ENCODE data around the gene RRP12. TPM values are rescaled to one million over a fixed set of nuclear protein-coding genes. Genes with fewer than 3 reads are reported as not detected.

The RRP12 gene
- total and polyA plus RNA-seq, 2 experiments from 2014 or later: 14.9 to 16.2 TPM

DNA sequence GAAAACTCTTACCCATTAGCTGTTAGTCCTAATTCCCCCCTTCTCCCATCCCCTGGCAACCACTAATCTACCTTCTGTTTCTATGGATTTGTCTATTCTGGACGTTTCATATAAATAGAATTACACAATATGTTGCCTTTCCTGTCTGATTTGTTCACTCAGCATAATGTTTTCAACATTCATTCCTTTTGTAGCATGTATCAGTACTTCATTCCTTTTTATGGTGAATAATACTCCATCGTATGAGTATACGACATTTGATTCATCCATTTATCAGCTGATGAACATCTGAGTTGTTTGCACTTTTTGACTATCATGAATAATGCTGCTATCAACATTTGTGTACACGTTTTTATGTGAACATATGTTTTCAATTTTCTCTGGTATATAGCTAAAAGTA, 86.5 kb downstream of the RRP12 start:
- Histone ChIP-seq H3K27me3 (no peaks in the 10 kb centered on the region), H3K4me3 (no peak overlapping the region), H3K27ac (no peak overlapping the region), H3K4me1 (ENCODE audit: low read depth) (no peaks in the 10 kb centered on the region), H3K36me3 (no peaks in the 10 kb centered on the region), H3K9me3 (ENCODE audit: low read depth) (no peaks in the 10 kb centered on the region)
- DNase-seq (ENCODE audit: low read depth in 1 of 2, low spot score in 1 of 2): no peak
- TF ChIP-seq, protein P1, sequence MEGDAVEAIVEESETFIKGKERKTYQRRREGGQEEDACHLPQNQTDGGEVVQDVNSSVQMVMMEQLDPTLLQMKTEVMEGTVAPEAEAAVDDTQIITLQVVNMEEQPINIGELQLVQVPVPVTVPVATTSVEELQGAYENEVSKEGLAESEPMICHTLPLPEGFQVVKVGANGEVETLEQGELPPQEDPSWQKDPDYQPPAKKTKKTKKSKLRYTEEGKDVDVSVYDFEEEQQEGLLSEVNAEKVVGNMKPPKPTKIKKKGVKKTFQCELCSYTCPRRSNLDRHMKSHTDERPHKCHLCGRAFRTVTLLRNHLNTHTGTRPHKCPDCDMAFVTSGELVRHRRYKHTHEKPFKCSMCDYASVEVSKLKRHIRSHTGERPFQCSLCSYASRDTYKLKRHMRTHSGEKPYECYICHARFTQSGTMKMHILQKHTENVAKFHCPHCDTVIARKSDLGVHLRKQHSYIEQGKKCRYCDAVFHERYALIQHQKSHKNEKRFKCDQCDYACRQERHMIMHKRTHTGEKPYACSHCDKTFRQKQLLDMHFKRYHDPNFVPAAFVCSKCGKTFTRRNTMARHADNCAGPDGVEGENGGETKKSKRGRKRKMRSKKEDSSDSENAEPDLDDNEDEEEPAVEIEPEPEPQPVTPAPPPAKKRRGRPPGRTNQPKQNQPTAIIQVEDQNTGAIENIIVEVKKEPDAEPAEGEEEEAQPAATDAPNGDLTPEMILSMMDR (IDR thresholded peaks at IDR 0.05; ENCODE audit: low read depth, low read length): no peak

DNA sequence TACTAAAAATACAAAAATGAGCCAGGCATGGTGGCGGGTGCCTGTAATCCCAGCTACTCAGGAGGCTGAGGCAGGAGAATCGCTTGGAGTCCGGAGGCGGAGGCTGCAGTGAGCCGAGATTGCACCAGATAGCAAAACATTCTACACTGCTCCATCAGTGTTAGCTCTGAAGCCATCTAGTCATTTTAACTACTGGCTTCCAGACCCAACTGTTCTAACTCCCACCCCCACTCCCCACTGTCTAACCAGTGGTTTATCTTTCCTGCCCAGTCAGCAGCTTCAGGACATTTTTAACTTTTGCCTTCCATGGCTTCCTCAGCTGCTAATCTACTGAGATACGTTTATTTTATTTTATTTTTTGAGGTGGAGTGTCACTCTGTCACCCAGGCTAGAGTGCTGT, 88.2 kb downstream of the RRP12 start:
- Histone ChIP-seq H3K9me3 (ENCODE audit: low read depth) (no peaks in the 10 kb centered on the region), H3K36me3 (no peaks in the 10 kb centered on the region), H3K4me1 (ENCODE audit: low read depth) (no peaks in the 10 kb centered on the region), H3K27ac (no peak overlapping the region), H3K27me3 (no peaks in the 10 kb centered on the region), H3K4me3 (no peak overlapping the region)
- no peak for DNase-seq (ENCODE audit: low read depth in 1 of 2, low spot score in 1 of 2)
- TF ChIP-seq, protein P1 (IDR thresholded peaks at IDR 0.05; ENCODE audit: low read depth, low read length): no peak

DNA sequence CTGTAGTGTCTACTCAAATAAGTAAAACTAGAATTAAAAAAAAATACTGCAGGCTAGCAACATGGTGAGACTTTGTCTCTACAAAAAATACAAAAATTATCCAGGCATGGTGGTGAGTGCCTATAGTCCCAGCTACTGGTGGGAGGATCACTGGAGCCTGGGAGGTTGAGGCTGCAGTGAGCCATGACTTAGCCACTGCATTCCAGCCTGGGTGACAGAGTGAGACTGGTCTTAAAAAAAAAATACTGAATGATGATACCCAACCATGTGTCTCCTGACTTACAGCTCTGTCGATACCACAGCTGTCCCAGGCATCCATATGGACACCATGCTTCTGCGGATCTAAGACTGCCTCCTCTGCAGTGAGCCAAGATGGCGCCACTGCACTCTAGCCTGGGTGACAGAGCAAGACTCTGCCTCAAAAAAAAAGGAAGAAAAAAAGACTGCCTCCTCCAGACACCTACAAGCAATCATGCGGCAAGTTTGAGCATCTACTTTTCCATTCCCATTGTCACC, 90.0 kb downstream of the RRP12 start:
- Histone ChIP-seq H3K4me1 (ENCODE audit: low read depth) (no peaks in the 10 kb centered on the region), H3K27ac (no peak overlapping the region)
- TF ChIP-seq, protein P1 (IDR thresholded peaks at IDR 0.05; ENCODE audit: low read depth, low read length): no peak

DNA sequence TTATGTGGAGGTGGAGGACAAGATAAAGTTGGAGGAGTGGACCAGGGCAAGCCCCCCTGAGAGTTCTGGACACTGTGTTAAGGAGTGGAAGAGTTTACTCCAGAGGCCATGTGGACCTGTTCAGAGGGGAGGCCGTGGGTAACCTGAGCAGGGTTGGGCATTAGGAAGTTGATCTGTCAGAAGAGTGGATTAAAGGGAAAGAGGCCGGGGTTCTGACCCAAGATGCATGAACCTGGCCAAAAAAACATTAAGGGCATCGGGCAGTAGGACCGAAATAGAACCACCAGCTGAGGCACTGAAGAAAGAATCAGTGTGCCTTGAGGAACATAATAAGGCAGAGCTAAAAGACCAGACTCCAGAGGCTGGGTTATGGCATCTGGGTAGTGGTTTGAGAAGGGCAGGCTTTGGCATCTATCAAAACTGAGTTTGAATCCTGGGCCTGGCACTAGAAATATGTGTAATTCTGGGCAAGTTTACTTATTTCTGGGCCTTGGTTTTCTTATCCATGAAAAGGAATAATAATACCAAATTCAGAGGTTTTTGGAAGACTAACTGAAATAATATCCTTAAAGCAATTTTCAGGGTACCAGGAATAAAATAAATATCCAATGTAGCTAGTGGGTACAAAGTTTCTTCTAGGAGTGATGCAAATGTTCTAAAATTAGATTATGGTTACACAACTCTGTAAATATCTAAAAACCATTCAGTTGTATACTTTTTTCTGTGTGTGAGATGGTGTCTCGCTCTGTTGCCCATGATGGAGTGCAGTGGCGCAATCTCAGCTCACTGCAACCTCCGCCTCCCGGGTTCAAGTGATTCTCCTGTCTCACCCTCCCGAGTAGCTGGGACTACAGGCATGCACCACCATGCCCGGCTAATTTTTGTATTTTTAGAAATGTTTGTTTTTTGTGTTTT, 93.0 kb downstream of the RRP12 start:
- TF ChIP-seq, protein P1 (IDR thresholded peaks at IDR 0.05; ENCODE audit: low read depth, low read length): no peak

More for the DNA sequence above, 90.0 kb downstream of the RRP12 start:
- no peaks in the 10 kb centered on the region for H3K27me3 ChIP-seq
- H3K36me3 ChIP-seq: no peaks in the 10 kb centered on the region
- H3K9me3 ChIP-seq (ENCODE audit: low read depth): no peaks in the 10 kb centered on the region
- H3K4me3 ChIP-seq: no peak overlapping the region
- no peak for DNase-seq (ENCODE audit: low read depth in 1 of 2, low spot score in 1 of 2)

DNA sequence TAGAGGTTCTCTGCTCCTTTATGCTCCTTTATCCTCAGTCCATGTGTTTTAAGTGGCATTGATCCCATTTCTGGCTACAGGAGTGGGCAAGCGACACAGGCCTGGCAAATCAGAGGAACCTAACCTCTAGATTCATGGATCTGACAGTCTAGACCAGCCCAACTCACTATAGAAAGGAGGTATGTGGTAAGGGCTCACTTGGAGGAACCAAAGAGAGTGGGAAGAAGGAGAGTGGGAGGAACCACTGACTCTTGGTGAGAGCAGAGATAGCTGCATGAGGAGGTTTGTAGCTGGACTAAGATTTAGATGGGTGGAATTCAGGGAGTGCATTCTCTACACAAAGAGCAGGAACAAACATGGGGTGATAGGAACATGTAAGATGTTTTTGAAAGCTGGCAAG, 93.7 kb downstream of the RRP12 start:
- TF ChIP-seq, protein P1 (IDR thresholded peaks at IDR 0.05; ENCODE audit: low read depth, low read length): no peak
- peak in 1 of 2 donors; percentile 27 for DNase-seq (ENCODE audit: low read depth in 1 of 2, low spot score in 1 of 2)
- Histone ChIP-seq H3K9me3 (ENCODE audit: low read depth) (no peaks in the 10 kb centered on the region), H3K4me1 (ENCODE audit: low read depth) (no peaks in the 10 kb centered on the region), H3K27me3 (no peaks in the 10 kb centered on the region), H3K4me3 (no peak overlapping the region), H3K36me3 (no peaks in the 10 kb centered on the region), H3K27ac (no peak overlapping the region)

More for the DNA sequence above, 93.0 kb downstream of the RRP12 start:
- no peaks in the 10 kb centered on the region for H3K36me3 ChIP-seq
- no peaks in the 10 kb centered on the region for H3K9me3 ChIP-seq (ENCODE audit: low read depth)
- H3K4me3 ChIP-seq: no peak overlapping the region
- no peak overlapping the region for H3K27ac ChIP-seq
- H3K4me1 ChIP-seq (ENCODE audit: low read depth): no peaks in the 10 kb centered on the region
- no peaks in the 10 kb centered on the region for H3K27me3 ChIP-seq
- no peak for DNase-seq (ENCODE audit: low read depth in 1 of 2, low spot score in 1 of 2)

Other genes with a start within 250 kb of the RRP12 start
- 2.4 and 11.0 TPM in 2 replicates for gene SLIT1, start 215.4 kb downstream of the RRP12 start, total RNA-seq
- 3.3 and 5.6 TPM in 2 replicates for gene SLIT1, start 215.4 kb downstream of the RRP12 start, polyA plus RNA-seq
- 7.5 and 18.7 TPM in 2 replicates for gene ARHGAP19, start 108.7 kb downstream of the RRP12 start, total RNA-seq
- gene ARHGAP19, start 108.7 kb downstream of the RRP12 start, polyA plus RNA-seq: 5.3 and 15.8 TPM in 2 replicates
- gene FRAT1, start 82.1 kb downstream of the RRP12 start, total RNA-seq: 12.7 and 17.3 TPM in 2 replicates
- 12.3 and 22.8 TPM in 2 replicates for gene FRAT1, start 82.1 kb downstream of the RRP12 start, polyA plus RNA-seq
- 25.4 and 30.6 TPM in 2 replicates for gene FRAT2, start 66.6 kb downstream of the RRP12 start, total RNA-seq
- gene FRAT2, start 66.6 kb downstream of the RRP12 start, polyA plus RNA-seq: 30.1 and 41.7 TPM in 2 replicates
- 912 and 1,364 TPM in 2 replicates for gene PGAM1, start 24.9 kb upstream of the RRP12 start, total RNA-seq
- 1,322 and 1,889 TPM in 2 replicates for gene PGAM1, start 24.9 kb upstream of the RRP12 start, polyA plus RNA-seq
- 33.6 and 38.3 TPM in 2 replicates for gene EXOSC1, start 44.7 kb upstream of the RRP12 start, total RNA-seq
- 56.5 and 75.0 TPM in 2 replicates for gene EXOSC1, start 44.7 kb upstream of the RRP12 start, polyA plus RNA-seq
- 30.8 and 43.2 TPM in 2 replicates for gene ZDHHC16, start 44.8 kb upstream of the RRP12 start, total RNA-seq
- gene ZDHHC16, start 44.8 kb upstream of the RRP12 start, polyA plus RNA-seq: 58.4 and 85.5 TPM in 2 replicates
- gene MMS19, start 97.1 kb upstream of the RRP12 start, total RNA-seq: 94.0 and 124 TPM in 2 replicates
- 72.5 and 85.6 TPM in 2 replicates for gene MMS19, start 97.1 kb upstream of the RRP12 start, polyA plus RNA-seq
- gene UBTD1, start 97.6 kb upstream of the RRP12 start, total RNA-seq: 9.5 and 13.5 TPM in 2 replicates
- gene UBTD1, start 97.6 kb upstream of the RRP12 start, polyA plus RNA-seq: 13.1 and 15.8 TPM in 2 replicates
- gene ANKRD2, start 171.4 kb upstream of the RRP12 start, total RNA-seq: not detected in 2 replicates
- gene ANKRD2, start 171.4 kb upstream of the RRP12 start, polyA plus RNA-seq: not detected in 2 replicates
- 2.1 and 3.8 TPM in 2 replicates for gene HOGA1, start 183.0 kb upstream of the RRP12 start, total RNA-seq
- gene HOGA1, start 183.0 kb upstream of the RRP12 start, polyA plus RNA-seq: 2.1 and 5.3 TPM in 2 replicates
- 0.25 and 0.30 TPM in 2 replicates for gene C10orf62, start 188.4 kb upstream of the RRP12 start, total RNA-seq
- gene C10orf62, start 188.4 kb upstream of the RRP12 start, polyA plus RNA-seq: not detected in 2 replicates
- 16.8 and 18.7 TPM in 2 replicates for gene MORN4, start 232.2 kb upstream of the RRP12 start, total RNA-seq
- gene MORN4, start 232.2 kb upstream of the RRP12 start, polyA plus RNA-seq: 48.1 and 61.4 TPM in 2 replicates
- 19.7 and 24.9 TPM in 2 replicates for gene PI4K2A, start 239.3 kb upstream of the RRP12 start, total RNA-seq
- 15.8 and 20.1 TPM in 2 replicates for gene PI4K2A, start 239.3 kb upstream of the RRP12 start, polyA plus RNA-seq